HFFc6 (cell line): Measurements from ENCODE around the gene PC. TPM values are rescaled to one million over a fixed set of nuclear protein-coding genes. Genes with fewer than 3 reads are reported as not detected.

Experiments
- DNase-seq: peaks from one replicate; pipeline ENCODE4 v3.0.0-alpha.2; 2018
- H3K27ac Mint-ChIP-seq: 2 replicates; pipeline ENCODE4 v1.8.0; 2020; ENCODE audit warnings: mild to moderate bottlenecking, mixed read lengths
- H3K27me3 Mint-ChIP-seq: 2 replicates; pipeline ENCODE4 v1.8.0; 2021; ENCODE audit warnings: mild to moderate bottlenecking, moderate library complexity, mixed read lengths; ENCODE audit not compliant: insufficient read depth
- H3K36me3 Mint-ChIP-seq: 2 replicates; pipeline ENCODE4 v1.8.0; 2021; ENCODE audit warnings: low read depth, mixed read lengths
- H3K4me1 Mint-ChIP-seq: 2 replicates; pipeline ENCODE4 v1.8.0; 2020; ENCODE audit warnings: low read depth, mixed read lengths
- H3K4me3 Mint-ChIP-seq: 2 replicates; pipeline ENCODE4 v1.8.0; 2020; ENCODE audit warnings: mild to moderate bottlenecking, moderate library complexity, mixed read lengths
- H3K9me3 Mint-ChIP-seq: 2 replicates; pipeline ENCODE4 v1.8.0; 2020; ENCODE audit warnings: mild to moderate bottlenecking, mixed read lengths
- CTCF ChIP-seq: fragments of 200-600 bp; sonication (generic); IDR thresholded peaks from 2 replicates; pipeline ENCODE4 v1.5.0; 2021; ENCODE audit warnings: antibody characterized with exemption, mild to moderate bottlenecking
- total RNA-seq, 6 experiments: library from RNA; stranded (reverse); fragmentation: NEBNext Ultra II Directional; extraction: Animal tissue kit (Norgen Biotek cat#: 25700); gene quantifications; 2 replicates in 1 of 6; 3 replicates in 5 of 6; pipeline ENCODE4 v1.2.3, GENCODE V29; 2021

Gene PC
- total RNA-seq, 6 experiments from 2014 or later: 13.2 to 21.8 (median 19.3) TPM

GRCh38 chr11:66881927-66882452, 76.2 kb downstream of the PC start:
- no peak overlapping the region for H3K4me3 Mint-ChIP-seq
- H3K27me3 Mint-ChIP-seq: peaks cover 7% of the 10 kb centered on the region
- TF ChIP-seq CTCF: no peak
- H3K9me3 Mint-ChIP-seq: no peaks in the 10 kb centered on the region
- DNase-seq: no peak
- peaks cover 40% of the 10 kb centered on the region for H3K4me1 Mint-ChIP-seq
- no peak overlapping the region; the same call in 1 of the 2 replicates for H3K27ac Mint-ChIP-seq
- H3K36me3 Mint-ChIP-seq: peaks cover 5% of the 10 kb centered on the region; the same call in 1 of the 2 replicates

- no peaks in the 10 kb centered on the region for H3K9me3 Mint-ChIP-seq
- no peak for DNase-seq
- H3K27me3 Mint-ChIP-seq: peaks cover 7% of the 10 kb centered on the region
- H3K36me3 Mint-ChIP-seq: peaks cover 3% of the 10 kb centered on the region; the same call in 1 of the 2 replicates
- no peak overlapping the region for H3K4me3 Mint-ChIP-seq
- no peak for TF ChIP-seq CTCF
- no peak overlapping the region for H3K27ac Mint-ChIP-seq
- peaks cover 37% of the 10 kb centered on the region for H3K4me1 Mint-ChIP-seq
Observed at GRCh38 chr11:66881451-66881835, 76.7 kb downstream of the PC start.

GRCh38 chr11:66880496-66881450, 77.4 kb downstream of the PC start:
- no peaks in the 10 kb centered on the region for H3K9me3 Mint-ChIP-seq
- no peak for TF ChIP-seq CTCF
- no peaks in the 10 kb centered on the region for H3K36me3 Mint-ChIP-seq
- DNase-seq: no peak
- H3K27me3 Mint-ChIP-seq: peaks cover 9% of the 10 kb centered on the region
- H3K27ac Mint-ChIP-seq: no peak overlapping the region
- peaks cover 30% of the 10 kb centered on the region for H3K4me1 Mint-ChIP-seq
- H3K4me3 Mint-ChIP-seq: no peak overlapping the region

- no peak overlapping the region for H3K4me3 Mint-ChIP-seq
- no peaks in the 10 kb centered on the region for H3K36me3 Mint-ChIP-seq
- DNase-seq: no peak
- H3K27ac Mint-ChIP-seq: no peak overlapping the region
- H3K9me3 Mint-ChIP-seq: no peaks in the 10 kb centered on the region
- peaks cover 29% of the 10 kb centered on the region for H3K4me1 Mint-ChIP-seq
- no peak for TF ChIP-seq CTCF
- H3K27me3 Mint-ChIP-seq: peaks cover 9% of the 10 kb centered on the region
Observed at GRCh38 chr11:66879999-66880398, 78.2 kb downstream of the PC start.

GRCh38 chr11:66879583-66879982, 78.6 kb downstream of the PC start:
- no peak overlapping the region for H3K27ac Mint-ChIP-seq
- no peaks in the 10 kb centered on the region for H3K9me3 Mint-ChIP-seq
- H3K4me1 Mint-ChIP-seq: peaks cover 29% of the 10 kb centered on the region
- no peak overlapping the region for H3K4me3 Mint-ChIP-seq
- peaks cover 9% of the 10 kb centered on the region for H3K27me3 Mint-ChIP-seq
- no peak for TF ChIP-seq CTCF
- DNase-seq: no peak
- H3K36me3 Mint-ChIP-seq: no peaks in the 10 kb centered on the region
